ENCODE measurements around the gene ZNF664.

DNA sequence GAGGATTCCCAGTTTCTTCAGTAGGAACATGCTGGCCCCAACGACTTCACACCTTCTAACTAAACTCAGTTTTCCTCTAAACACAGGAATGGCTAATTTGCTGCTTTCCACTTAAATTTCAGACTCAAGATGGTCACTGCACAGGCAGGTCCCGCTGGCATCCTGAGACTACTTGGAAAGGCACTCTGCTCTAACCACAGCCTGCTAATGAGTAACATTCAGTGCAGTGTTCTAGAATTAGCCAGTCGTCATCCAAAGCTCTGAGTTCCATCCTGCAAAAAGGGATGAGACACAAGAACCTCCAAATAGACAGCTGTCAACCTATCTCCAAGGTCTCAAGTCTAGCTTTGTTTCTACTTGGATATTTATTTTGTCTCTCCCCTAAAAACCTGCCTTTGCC lies 6.4 kb upstream of the ZNF664 start:
- TF ChIP-seq, protein P1, sequence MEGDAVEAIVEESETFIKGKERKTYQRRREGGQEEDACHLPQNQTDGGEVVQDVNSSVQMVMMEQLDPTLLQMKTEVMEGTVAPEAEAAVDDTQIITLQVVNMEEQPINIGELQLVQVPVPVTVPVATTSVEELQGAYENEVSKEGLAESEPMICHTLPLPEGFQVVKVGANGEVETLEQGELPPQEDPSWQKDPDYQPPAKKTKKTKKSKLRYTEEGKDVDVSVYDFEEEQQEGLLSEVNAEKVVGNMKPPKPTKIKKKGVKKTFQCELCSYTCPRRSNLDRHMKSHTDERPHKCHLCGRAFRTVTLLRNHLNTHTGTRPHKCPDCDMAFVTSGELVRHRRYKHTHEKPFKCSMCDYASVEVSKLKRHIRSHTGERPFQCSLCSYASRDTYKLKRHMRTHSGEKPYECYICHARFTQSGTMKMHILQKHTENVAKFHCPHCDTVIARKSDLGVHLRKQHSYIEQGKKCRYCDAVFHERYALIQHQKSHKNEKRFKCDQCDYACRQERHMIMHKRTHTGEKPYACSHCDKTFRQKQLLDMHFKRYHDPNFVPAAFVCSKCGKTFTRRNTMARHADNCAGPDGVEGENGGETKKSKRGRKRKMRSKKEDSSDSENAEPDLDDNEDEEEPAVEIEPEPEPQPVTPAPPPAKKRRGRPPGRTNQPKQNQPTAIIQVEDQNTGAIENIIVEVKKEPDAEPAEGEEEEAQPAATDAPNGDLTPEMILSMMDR (IDR thresholded peaks at IDR 0.05; ENCODE audit: low read depth, low read length) = no peak
- TF ChIP-seq EZH2phosphoT487 (IDR thresholded peaks at IDR 0.05; ENCODE audit: low read depth) = no peak
